SK-N-SH (cell line): Measurements from ENCODE around the gene ASTN2. TPM values are rescaled to one million over a fixed set of nuclear protein-coding genes. Genes with fewer than 3 reads are reported as not detected.

ENCODE experiments used
- CTCF ChIA-PET: fragments of 300-600, 350-600 bp; formaldehyde crosslinking; extraction: SDS; loops from one replicate; lab custom pipeline; 2021; lab: Yijun Ruan, JAX
- POLR2A ChIA-PET: fragments of 350-600 bp; sonication (Branson Sonifier 250); formaldehyde crosslinking; extraction: SDS; loops from one replicate; lab custom pipeline; 2020; ENCODE audit warnings: antibody characterized with exemption, inconsistent platforms; lab: Yijun Ruan, JAX
- DNase-seq: peaks from one replicate; pipeline ENCODE4 v3.0.0; 2012
- H2AFZ ChIP-seq: fragments of 200-600 bp; sonication (generic); 2 replicates; pipeline ENCODE4 v1.8.1; 2016; ENCODE audit warnings: antibody characterized with exemption, mild to moderate bottlenecking, low read depth
- H3F3A ChIP-seq: fragments of 200-600 bp; sonication (generic); replicated peaks from 2 replicates; pipeline ENCODE3; 2016; ENCODE audit warnings: antibody characterized with exemption, mild to moderate bottlenecking; ENCODE audit not compliant: insufficient read depth
- H3K27ac ChIP-seq, 2 experiments: fragments of 200-500 bp in 1 of 2; fragments of 200-600 bp in 1 of 2; sonication (Bioruptor generic) in 1 of 2; sonication (generic), shearing (Covaris generic) in 1 of 2; 2 replicates each; pipeline versions ENCODE4 v1.5.1 to v1.6.1; 2014 to 2016; ENCODE audit warnings: low read depth in 2 of 2, inconsistent platforms in 1 of 2, low read length in 1 of 2, mild to moderate bottlenecking in 1 of 2, mixed read lengths in 1 of 2
- H3K27me3 ChIP-seq: fragments of 200-600 bp; sonication (generic), shearing (Covaris generic); 2 replicates; pipeline ENCODE4 v1.6.1; 2016; ENCODE audit warnings: mixed run types; ENCODE audit not compliant: insufficient read depth
- H3K36me3 ChIP-seq, 2 experiments: fragments of 200-500 bp in 1 of 2; fragments of 200-600 bp in 1 of 2; sonication (Bioruptor generic) in 1 of 2; sonication (generic) in 1 of 2; replicated peaks in 1 of 2; 2 replicates each; pipeline versions ENCODE3 to v1.5.1; 2014 to 2016; ENCODE audit warnings: low read length in 1 of 2, mild to moderate bottlenecking in 1 of 2; ENCODE audit not compliant: insufficient read depth in 2 of 2, control insufficient read depth in 1 of 2
- H3K4me1 ChIP-seq, 2 experiments: fragments of 200-500 bp in 1 of 2; fragments of 200-600 bp in 1 of 2; sonication (Bioruptor generic) in 1 of 2; sonication (generic), shearing (Covaris generic) in 1 of 2; 2 replicates each; pipeline versions ENCODE4 v1.5.1 to v1.6.1; 2014 to 2016; ENCODE audit warnings: low read depth in 1 of 2, low read length in 1 of 2, mixed run types in 1 of 2; ENCODE audit not compliant: insufficient read depth in 2 of 2, control insufficient read depth in 1 of 2
- H3K4me2 ChIP-seq: fragments of 200-600 bp; sonication (generic), shearing (Covaris generic); 2 replicates; pipeline ENCODE4 v1.6.1; 2017; ENCODE audit warnings: mixed run types
- H3K4me3 ChIP-seq, 2 experiments: fragments of 200-500 bp in 1 of 2; fragments of 200-600 bp in 1 of 2; sonication (Bioruptor generic) in 1 of 2; sonication (generic), shearing (Covaris generic) in 1 of 2; 2 replicates each; pipeline versions ENCODE4 v1.5.1 to v1.8.1; 2014 to 2016; ENCODE audit warnings: low read depth in 2 of 2, inconsistent platforms in 1 of 2, low read length in 1 of 2, mild to moderate bottlenecking in 1 of 2, mixed read lengths in 1 of 2, moderate library complexity in 1 of 2
- H3K79me2 ChIP-seq: fragments of 200-600 bp; sonication (generic); 2 replicates; pipeline ENCODE4 v1.8.1; 2017; ENCODE audit warnings: mild to moderate bottlenecking; ENCODE audit not compliant: insufficient read depth
- H3K9ac ChIP-seq: fragments of 200-600 bp; sonication (generic); 2 replicates; pipeline ENCODE4 v1.6.1; 2017; ENCODE audit warnings: mixed run types
- H3K9me2 ChIP-seq: fragments of 200-600 bp; sonication (generic); 2 replicates; pipeline ENCODE4 v1.6.1; 2017; ENCODE audit warnings: mixed run types
- H3K9me3 ChIP-seq: fragments of 200-600 bp; sonication (generic); 2 replicates; pipeline ENCODE4 v1.6.1; 2017; ENCODE audit warnings: mixed run types, mild to moderate bottlenecking, moderate library complexity
- H4K20me1 ChIP-seq: fragments of 200-600 bp; sonication (generic); 2 replicates; pipeline ENCODE4 v1.6.1; 2017; ENCODE audit warnings: mild to moderate bottlenecking, mixed run types; ENCODE audit not compliant: insufficient read depth
- CHD2 ChIP-seq: fragments of 150-350 bp; IDR thresholded peaks from 2 replicates; pipeline ENCODE4 v1.6.1; 2018; ENCODE audit warnings: low read length; ENCODE audit not compliant: partially characterized antibody
- EP300 ChIP-seq, 2 experiments: IDR thresholded peaks; 2 replicates each; pipeline versions ENCODE4 v1.4.0 to v1.6.1; 2012; ENCODE audit warnings: borderline replicate concordance in 1 of 2, low read depth in 1 of 2, low read length in 1 of 2
- FOSL2 ChIP-seq: IDR thresholded peaks from 2 replicates; pipeline ENCODE4 v1.4.0; 2012; ENCODE audit warnings: low read depth, mild to moderate bottlenecking, moderate library complexity, borderline replicate concordance
- GATA2 ChIP-seq: sonication (generic); formaldehyde crosslinking; IDR thresholded peaks from 2 replicates; pipeline ENCODE4 v1.5.0; 2020; ENCODE audit warnings: mild to moderate bottlenecking, missing genetic modification reagents
- MEF2A ChIP-seq: IDR thresholded peaks from 2 replicates; pipeline ENCODE4 v1.4.0; 2012; ENCODE audit warnings: low read depth, borderline replicate concordance
- PBX3 ChIP-seq: IDR thresholded peaks from 2 replicates; pipeline ENCODE4; 2012
- POLR2AphosphoS5 ChIP-seq: IDR thresholded peaks from 2 replicates; pipeline ENCODE4 v1.6.1; 2012; ENCODE audit warnings: low read depth, low read length
- RCOR1 ChIP-seq: fragments of 150-350 bp; IDR thresholded peaks from 2 replicates; pipeline ENCODE4 v1.6.1; 2017; ENCODE audit warnings: antibody characterized with exemption, low read length
- RXRA ChIP-seq: IDR thresholded peaks from 2 replicates; pipeline ENCODE4 v1.4.0; 2012; ENCODE audit warnings: low read depth, mild to moderate bottlenecking, borderline replicate concordance
- USF2 ChIP-seq: fragments of 150-350 bp; IDR thresholded peaks from 2 replicates; pipeline ENCODE4 v1.6.1; 2017; ENCODE audit warnings: antibody characterized with exemption, low read length, low read depth, borderline replicate concordance
- ZBTB33 ChIP-seq: IDR thresholded peaks from 2 replicates; pipeline ENCODE4 v1.4.0; 2012; ENCODE audit warnings: low read depth, borderline replicate concordance
- WGBS: methylation state at CpG from one replicate; pipeline ENCODE4 v1.1.6; 2017; ENCODE audit warnings: low lambda C conversion rate; 5-methylcytosine and 5-hydroxymethylcytosine counted together
- polyA plus RNA-seq, 3 experiments: library from polyadenylated mRNA; depleted of rRNA; stranded (reverse); fragments of >200 nt; gene quantifications; 2 replicates each; pipeline ENCODE4 v1.2.3, GENCODE V29; 2012

Gene ASTN2
- polyA plus RNA-seq, 1 of the 3 experiments (the other 2 are of a cell fraction): 6.6 TPM

GRCh38 chr9:116605060-116605459 is 809.8 kb downstream of the ASTN2 start:
- Histone ChIP-seq H3K9ac (no peak overlapping the region), H4K20me1 (no peaks in the 10 kb centered on the region), H3F3A (no peaks in the 10 kb centered on the region), H3K79me2 (no peaks in the 10 kb centered on the region), H3K9me2 (no peaks in the 10 kb centered on the region), H3K4me3 (no peak overlapping the region), H3K27me3 (no peaks in the 10 kb centered on the region), H3K4me1 (peaks cover 0 to 22% of the 10 kb centered on the region in 2 experiments; a peak in 2 of 4 replicates), H3K9me3 (no peaks in the 10 kb centered on the region; the same call in 1 of the 2 replicates), H3K4me2 (no peak overlapping the region), H2AFZ (no peak overlapping the region), H3K36me3 (peaks cover 5 to 8% of the 10 kb centered on the region in 2 experiments), H3K27ac (peak overlapping the region in 1 of 2 experiments; percentile 98; a peak in 2 of 4 replicates)
- ChIA-PET POLR2A (no interaction called here), CTCF (interaction anchor here (0.7 to 3.0 kb wide), 10 partner anchors 11 to 1013 kb away, joined by 3 to 13 read pairs (median 3); no protein-coding TSS in a partner anchor)
- peak; percentile 42 for TF ChIP-seq CHD2
- no peak for TF ChIP-seq PBX3
- TF ChIP-seq RCOR1: peak; percentile 72
- TF ChIP-seq GATA2 (CRISPR knock-in tag): peak; percentile 65
- TF ChIP-seq EP300 (IDR thresholded peaks at IDR 0.05; ENCODE audit: borderline replicate concordance in 1 of 2, low read depth in 1 of 2, low read length in 1 of 2): peak in 1 of 2 experiments; percentile 66; a peak in 2 of 4 replicates
- WGBS: 82% methylated on average over 3 of the region's 3 CpGs
- peak; percentile 69 for DNase-seq

- Histone ChIP-seq H3K9me2 (no peaks in the 10 kb centered on the region), H3K27me3 (no peaks in the 10 kb centered on the region), H2AFZ (no peak overlapping the region), H3K4me2 (no peak overlapping the region), H4K20me1 (no peaks in the 10 kb centered on the region), H3K9ac (no peak overlapping the region), H3F3A (no peaks in the 10 kb centered on the region), H3K27ac (peak overlapping the region in 1 of 2 experiments; percentile 98; a peak in 2 of 4 replicates), H3K4me3 (no peak overlapping the region), H3K36me3 (peaks cover 0 to 2% of the 10 kb centered on the region in 2 experiments), H3K4me1 (peaks cover 0 to 29% of the 10 kb centered on the region in 2 experiments; a peak in 2 of 4 replicates), H3K9me3 (no peaks in the 10 kb centered on the region), H3K79me2 (no peaks in the 10 kb centered on the region)
- ChIA-PET CTCF (interaction anchor here (0.7 to 3.0 kb wide), 9 partner anchors 14 to 1013 kb away, joined by 3 to 13 read pairs (median 3); no protein-coding TSS in a partner anchor), POLR2A (no interaction called here)
- no peak for DNase-seq
- WGBS: 88% methylated on average over 2 of the region's 2 CpGs
- TF ChIP-seq USF2: no peak
- no peak for TF ChIP-seq POLR2AphosphoS5
- no peak for TF ChIP-seq MEF2A
- TF ChIP-seq ZBTB33: no peak
- no peak for TF ChIP-seq FOSL2
- TF ChIP-seq RXRA: no peak
These were observed 810.6 kb downstream of the ASTN2 start for GRCh38 chr9:116604251-116604650.
